Superior temporal gyrus (tissue), 1 donor: ENCODE data around the gene COPZ1.
"Not testable (repeated sequence)": the region's sequence is repeated elsewhere in the genome, so short reads cannot be mapped to it uniquely, and the experiment has no call there.

Source experiments
- DNase-seq: peaks from one replicate; pipeline ENCODE4 v3.0.0-alpha.2; 2016; ENCODE audit errors: extremely low spot score

COPZ1 gene

DNA sequence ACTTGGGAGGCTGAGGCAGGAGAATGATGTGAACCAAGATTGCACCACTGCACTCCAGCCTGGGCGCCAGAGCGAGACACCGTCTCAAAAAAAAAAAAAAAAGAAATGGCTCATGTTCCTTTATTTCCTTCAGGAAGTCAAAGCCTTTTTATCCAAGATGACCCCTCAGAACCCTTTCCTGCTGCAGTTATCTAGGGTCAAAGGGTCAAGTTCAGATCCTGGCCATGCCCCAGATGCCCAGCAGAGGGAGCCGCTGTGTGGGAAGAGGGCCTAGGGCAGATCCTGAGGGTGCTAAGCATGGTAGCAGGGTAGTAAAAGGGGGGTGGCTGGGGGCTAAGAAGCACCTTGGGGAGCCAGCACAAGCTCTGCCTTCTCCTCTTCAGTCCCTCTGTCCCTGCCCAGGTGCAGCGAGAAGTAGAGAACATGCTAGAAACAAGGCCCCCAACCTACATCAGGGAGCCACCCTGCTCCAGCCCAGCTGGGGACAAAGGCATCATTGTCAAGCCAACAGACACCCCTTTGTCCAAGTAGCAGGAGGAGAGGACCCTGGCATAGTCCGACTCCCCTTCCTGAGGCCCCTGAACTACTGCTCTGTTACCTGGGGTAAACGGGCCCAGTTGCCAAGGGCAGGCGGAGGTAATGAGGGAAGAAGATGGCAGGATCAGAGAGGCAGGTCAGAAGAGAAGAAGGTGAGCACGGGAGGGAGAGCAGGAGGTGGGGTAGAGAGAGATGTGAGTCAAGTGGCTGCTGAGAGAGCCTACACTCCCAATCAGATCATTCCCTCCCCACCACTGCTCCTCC, 30.6 kb upstream of the COPZ1 start:
- peak; percentile 71 for DNase-seq

DNA sequence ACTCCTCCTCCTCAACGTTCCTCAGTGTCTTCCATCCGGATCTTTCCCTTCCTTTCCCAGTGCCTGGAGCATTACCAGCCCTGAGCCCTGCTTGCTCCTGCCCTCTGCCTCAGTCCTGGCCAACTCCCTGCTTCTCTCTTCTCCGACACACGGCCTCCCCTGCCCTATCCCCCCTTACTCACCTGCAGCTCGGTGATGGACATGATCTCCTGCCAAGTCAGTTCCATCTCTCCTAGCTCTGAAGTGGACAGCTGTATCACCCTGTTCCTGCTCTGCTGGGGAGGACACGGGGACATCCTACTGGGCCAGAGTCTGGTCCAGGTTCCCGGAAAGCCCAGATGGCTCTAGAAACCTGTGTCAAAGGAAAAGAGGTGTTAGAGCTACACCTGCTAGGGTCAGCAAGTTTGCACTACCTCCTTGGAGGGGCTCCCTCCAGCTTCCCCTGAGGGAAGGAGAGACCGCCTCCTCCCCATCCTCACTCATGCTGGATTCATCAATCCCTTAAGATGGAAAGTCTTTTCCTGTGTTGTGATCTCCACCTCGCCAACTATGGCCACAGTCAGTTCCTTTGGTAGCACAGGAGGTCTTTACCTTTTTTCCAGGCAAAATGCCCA, 29.9 kb upstream of the COPZ1 start:
- no peak for DNase-seq

DNA sequence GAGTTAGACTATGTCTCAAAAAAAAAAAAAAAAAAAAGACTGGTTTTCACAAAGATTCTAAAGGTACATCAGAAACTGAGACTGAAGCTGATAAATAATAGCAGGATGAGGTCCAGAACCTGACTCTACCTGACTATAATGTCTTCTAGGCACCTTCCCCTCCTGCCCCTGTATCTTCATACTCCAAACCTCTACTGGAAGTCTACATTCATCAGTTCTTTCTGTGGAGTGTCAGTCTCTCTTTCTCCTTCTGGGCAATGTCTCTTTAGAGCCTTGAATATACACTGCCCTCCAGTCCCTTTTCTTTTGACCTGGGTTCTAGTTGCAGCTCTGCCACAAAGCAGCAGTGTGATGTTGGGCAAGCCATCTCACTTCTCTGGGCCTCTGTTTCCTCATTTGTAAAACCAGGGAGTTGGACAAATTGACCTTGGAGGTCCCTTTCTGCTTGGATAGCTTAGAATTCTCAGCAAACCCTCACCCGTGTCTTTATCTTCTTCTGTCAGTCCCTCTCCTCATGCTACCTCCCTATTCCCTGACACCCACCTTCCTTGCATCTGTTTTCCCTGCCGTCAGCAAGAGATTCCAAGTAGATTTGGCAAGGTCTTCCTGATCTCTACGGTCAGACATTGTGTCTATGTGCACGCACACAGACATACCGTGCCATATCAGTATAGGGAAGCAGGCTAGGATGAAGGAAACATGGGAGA, 28.4 kb upstream of the COPZ1 start:
- DNase-seq: no peak

DNA sequence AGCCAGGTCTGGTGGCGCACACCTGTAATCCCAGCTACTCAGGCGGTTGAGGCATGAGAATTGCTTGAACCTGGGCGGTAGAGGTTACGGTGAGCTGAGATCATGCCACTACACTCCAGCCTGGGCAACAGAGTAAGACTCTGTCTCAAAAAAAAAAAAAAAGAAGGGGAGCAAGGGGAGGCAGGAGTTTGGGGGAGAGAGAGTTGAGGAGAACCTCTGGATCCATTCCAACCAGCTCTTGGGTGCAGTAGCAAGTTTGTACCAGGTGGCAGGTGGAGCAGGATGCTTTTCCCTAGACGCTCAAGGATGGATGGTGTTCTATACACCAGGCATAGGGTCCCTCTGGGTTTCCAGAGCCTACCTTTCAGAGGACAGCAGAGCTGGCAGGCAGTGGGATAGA, 26.0 kb upstream of the COPZ1 start:
- DNase-seq: no peak

DNA sequence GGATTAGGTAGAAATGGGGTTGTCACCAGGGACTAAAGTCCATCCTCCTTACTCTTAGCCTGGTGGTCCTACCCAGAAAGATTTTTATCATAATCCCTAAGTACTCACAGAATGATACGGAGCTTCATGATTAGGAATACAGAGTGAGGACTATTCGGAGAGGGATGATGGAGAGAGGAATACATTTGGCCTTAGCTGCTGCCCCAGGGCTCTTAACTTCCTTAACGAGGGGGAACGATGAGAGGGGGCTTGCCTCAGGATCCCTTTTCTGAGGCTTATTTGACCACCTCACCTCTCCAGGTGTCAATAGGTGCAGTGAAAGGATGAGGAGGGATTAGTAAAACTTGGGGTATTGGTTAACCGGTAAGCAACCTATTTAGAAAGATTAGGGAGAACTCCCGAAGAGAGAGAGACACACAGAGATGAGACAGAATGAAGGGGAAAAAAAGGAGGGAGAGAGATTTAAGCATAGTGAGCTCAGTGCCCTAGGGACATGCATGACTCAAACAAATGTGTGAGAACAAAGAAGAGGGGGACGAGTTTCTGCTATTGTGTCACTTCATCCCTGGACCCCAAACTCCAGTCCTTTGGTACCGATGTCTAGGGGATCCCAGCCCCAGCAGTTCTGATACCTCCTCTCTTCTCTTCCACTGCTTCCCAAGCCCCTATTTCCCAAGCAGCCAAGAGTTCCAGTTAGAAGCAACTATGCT, 25.3 kb upstream of the COPZ1 start:
- DNase-seq: no peak

DNA sequence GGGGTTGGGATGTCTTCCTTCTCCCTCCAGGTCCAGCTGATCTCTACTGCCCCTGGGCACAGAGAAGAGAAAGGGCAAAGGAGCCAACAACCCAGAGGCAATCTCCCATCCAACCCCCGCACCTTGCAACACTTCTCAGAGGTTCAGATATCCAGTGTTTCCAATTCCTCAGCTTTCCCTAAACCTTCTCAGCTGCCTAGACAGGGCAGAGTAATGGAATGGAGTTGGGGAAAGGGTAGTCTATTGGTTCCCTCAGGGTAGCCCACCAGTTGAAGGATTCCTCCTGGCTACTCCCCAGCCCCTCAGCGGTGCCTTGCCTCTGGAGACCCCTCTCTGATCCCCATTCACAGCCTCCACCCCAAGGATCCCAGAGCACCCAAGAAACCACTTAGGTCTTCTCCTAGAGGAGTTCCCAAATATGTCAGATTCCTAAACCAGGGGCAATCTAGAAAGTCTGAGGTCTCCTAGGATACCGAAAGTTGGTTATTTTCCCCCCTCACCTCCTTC, 24.7 kb upstream of the COPZ1 start:
- no peak for DNase-seq

DNA sequence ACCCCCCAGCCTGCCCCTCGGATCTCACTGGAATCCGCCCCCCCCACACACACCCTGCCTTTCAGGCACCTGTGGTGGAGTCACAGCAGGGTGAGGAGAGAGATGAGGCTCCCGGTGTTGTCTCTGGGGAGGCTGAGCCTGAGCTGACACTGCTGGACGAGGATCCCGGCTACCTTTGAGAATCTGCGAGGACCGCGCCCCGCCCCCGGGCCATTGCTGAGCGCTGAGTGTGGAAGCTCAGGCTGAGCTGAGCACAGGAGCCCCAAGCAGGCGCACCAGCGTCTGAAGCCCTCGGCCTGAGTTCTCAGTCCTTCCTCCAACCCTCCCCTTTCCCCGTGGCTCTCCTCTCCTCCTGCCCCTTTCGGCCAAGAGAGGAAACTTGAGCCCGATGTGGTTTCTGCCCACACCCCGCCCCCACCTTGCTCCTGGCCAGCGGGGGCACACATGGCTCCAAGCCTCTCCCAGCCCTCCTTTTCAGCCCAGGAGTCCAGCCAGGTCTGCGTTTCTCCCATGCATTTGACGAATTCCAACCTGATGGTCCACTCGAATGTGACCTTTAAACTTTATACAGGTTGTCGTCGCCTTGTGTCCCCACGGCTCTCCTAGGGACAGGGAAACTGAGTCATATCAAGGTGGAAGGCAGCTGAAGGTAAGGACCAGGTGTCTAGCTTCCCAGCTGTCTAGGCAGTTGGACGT, 24.1 kb upstream of the COPZ1 start, which contains the start of gene NFE2:
Gene NFE2, minus strand, starts transcription at position 284 of the 696 bp plus-strand sequence. CDS start 5,767 bp downstream, outside the sequence.
- DNase-seq: no peak

DNA sequence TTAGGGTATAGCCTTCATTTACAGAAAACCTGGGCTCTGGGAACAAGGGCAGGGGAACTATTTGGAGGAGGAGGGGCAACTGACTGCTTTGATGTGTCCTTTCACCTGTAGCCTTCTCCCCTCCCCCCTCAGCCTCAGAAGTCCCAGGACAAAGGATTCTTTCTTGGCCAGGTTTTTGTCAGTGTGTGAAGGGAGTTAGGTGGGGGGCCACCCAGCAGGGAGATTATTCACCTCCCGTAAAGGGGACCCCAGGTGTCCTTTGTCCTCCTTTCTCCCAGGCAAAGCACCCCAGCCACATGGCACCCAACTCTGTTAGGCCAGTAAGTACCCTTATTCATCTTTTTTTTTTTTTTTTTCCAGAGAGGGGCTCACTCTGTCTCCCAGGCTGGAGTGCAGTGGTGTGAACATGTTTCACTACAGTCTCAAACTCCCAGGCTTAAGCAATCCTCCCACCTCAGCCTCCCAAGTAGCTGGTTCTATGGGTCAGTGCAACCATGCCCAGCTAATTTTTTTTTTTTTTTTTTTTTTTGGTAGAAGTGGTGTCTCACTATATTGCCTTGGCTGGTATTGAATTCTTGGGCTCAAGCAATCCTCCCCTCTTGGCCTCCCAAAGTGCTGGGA, 23.4 kb upstream of the COPZ1 start:
- no peak for DNase-seq

DNA sequence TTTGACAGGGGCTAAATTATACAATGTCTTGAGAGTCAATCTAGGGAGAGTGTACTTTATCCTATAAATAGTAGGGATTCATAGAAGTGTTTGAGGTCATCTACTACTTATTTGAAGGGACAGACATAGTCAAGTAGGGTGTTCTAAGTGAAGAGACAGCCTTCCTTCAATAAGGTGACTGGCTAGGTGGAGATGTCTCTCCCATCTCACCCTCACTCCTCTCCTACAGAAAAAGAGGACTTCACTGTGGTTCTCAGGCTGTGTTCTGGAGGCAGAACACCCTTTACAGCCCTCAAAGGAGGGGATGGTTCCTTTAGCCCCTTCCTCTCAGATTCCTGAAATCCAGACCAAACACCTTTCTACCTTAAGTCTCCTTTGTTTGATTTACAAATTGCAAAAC, 21.3 kb upstream of the COPZ1 start:
- no peak for DNase-seq

DNA sequence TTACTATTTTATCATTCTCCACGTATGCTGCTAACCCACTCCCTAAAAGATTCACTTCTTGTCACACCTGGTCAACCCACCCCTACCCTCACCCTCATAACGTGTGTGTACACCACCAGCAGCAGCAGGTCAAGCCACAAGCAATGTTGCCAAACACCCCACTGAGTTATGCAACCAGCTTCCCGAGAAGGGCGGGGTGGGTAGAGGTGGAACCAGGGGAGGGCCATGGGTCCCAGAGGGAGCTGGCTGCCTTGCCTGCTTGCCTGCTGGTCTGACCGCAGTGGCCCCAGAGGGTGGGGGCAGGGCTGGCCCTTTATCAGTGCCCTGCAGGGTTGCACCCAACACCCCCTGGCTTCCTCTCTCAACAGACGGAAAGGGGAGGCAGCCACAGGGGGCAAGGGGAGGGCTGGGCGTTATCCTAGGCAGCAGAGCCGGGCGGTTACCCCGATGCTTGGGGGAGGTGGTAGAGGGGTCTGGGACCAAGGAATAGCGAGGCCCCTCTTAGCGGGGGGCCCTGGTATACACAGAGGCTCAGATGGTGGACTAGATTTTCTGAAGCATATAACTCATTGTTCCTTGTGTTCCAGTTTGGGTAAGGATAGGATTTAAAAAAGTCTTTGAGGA, 20.6 kb upstream of the COPZ1 start:
- no peak for DNase-seq

DNA sequence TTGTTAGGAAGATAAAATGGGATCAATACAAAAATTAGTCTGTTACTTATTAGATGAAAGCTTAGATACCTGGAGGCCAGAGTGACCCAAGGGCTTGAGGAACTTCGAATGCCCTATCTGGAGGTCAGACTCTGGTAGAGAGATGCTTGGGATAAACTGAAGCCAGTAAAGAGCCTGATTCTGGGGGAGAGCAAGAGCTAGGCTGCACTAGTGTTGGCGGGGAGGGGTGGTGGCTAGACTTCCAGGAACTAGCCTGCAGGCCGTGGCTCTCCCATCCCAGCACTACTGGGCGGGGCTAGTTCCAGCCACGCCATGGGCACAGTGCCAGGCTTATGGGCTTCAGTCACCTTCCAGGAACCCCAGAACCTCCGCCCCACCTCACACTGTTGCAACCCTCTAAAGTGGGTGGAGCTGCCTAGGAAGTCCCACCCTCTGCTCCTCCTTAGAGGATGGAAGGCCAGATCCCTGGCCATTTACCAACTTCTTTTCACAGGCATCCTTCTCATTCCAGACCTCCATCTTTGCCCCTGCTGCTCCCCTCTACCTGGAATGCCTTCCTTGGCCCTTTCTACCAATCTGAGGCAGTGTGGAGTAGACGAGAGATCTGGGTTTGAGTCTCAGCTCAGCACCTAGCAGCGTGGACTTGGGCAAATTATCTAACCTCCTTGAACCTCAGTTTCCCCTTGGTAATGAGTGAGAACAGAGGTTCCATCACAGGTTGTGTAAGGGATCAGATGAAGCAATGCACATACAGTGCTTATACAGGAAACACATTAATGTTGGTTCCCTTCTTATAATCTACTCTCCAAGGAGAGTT, 17.8 kb upstream of the COPZ1 start:
- no peak for DNase-seq

DNA sequence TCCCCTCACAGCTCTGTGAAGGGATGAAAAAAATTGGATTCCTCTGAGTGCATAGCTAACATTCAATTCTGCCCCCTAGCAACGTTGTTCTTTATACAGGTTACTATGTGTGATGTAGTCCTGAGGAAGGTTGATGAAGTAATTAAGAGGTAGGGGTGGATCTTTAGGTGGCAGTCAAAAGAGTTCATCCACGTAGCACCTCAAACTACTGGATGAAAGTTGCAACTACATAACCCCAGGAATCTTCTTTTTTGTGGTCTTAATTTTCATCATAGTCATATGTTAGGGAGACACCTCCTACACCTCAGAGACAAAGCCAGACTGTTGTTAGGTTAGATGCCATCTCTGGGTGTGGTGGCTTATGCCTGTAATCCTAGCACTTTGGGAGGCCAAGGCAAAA, 13.9 kb upstream of the COPZ1 start:
- no peak for DNase-seq

DNA sequence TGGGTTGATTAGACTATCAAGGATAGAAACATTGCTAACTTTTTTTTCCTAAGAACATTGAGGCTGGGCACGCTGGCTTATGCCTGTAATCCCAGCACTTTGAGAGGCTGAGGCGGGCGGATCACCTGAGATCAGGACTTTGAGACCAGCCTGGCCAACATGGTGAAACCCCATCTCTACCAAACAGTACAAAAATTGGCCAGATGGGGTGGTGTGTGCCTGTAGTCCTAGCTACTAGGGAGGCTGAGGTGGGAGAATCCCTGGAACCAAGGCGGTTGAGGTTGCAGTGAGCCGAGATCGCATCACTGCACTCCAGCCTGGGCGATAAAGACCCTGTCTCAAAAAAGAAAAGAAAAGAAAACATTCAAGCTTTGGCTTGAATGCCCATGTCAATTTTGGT, 12.6 kb upstream of the COPZ1 start:
- not testable (repeated sequence) for DNase-seq

DNA sequence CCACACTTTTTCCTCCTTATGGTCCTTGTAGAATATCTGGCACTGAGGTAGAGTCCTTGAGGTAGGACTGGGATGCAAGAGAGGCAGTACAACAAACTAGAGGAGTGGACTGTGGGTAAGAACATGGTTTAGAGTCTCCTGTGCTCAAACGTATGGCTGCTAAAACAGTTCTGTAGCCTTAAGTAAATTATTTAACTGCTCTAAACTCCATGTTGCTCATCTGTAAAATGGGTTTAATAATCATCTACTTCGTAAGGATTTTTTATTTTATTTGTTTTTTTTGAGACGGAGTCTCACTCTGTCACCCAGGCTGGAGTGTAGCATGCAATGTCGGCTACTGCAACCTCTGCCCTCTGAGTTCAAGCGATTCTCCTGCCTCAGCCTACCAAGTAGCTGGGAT, 3.6 kb upstream of the COPZ1 start:
- no peak for DNase-seq

DNA sequence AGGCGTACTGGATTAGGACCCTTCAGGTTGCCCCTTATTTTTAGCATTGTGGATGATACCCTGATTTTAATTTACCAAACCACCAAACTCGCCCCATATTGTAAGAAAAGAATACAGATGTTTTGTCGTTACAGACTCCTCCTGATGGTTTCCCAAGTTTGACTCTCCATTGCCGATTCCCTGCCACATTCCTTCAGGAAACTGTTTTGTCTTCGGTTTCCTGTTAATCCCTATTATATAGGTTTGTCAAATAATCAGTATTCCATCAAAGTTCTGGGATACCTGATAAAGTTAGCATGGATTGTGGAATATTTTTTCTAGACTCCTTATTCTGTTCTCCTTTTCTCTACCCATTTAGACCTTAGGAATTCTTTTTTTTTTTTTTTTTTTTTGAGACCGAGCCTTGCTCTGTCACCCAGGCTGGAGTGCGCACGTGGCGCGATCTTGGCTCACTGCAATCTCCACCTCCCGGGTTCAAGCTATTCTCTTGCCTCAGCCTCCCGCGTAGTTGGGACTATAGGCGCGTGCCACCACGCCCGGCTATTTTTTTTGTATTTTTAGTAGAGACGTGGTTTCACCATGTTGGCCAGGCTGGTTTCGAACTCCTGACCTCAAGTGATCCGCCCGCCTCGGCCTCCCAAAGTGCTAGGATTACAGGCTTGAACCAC, 645 bp downstream of the COPZ1 start:
- not testable (repeated sequence) for DNase-seq

DNA sequence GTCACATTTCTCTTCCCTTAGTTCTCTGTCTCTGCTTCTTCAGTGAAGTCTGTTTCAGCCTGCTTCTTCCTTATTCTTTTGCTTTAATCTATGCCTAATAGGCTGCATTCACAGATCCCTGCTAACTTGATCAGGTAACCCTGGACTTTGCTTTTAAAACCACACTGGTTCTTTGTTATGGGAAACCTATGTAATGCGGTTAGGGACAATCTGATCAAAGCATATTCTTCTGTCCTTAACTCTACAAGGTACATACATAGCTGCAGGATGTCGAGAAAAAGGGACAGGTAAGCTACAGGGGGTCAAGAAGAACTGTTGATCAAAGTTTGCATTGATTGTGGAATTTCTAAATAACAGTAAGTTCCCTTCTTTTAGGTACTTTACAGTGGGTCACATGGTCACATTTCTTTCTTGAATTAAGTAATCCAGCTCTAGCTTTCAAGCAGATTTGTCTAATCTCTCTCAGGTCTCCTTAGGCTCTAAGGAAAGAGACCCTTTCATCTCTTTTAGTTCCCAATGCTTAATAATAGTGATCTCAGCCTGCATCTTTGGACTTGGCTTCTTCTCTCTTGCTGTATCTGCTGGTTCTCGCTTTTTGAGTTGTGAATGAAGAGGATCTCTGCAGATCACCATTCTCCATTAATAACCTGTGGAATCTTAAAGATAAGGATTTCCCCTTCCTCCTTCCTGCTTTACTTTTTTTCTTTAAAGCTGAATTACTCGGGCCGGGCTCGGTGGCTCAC, 3.8 kb downstream of the COPZ1 start:
- DNase-seq: no peak

DNA sequence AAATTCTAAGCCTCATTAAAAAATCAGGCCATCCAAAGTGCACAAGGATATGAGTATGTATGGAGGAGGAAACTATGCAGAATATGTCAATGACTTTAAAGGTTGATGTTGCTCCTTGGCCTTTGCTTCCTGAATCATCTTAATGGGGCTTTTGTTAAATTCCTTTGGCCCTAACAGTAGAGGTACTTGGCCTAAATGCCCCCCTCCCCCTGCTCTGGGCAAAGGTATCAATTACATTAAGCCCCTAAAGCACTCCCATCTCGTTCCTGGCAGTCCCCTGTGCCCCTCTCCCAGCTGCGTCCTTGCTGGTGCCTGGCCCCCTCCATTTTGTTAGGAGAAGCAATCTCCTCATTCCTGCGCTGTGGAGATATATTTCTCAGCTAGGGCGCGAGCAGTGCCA, 4.8 kb downstream of the COPZ1 start:
- DNase-seq: no peak

DNA sequence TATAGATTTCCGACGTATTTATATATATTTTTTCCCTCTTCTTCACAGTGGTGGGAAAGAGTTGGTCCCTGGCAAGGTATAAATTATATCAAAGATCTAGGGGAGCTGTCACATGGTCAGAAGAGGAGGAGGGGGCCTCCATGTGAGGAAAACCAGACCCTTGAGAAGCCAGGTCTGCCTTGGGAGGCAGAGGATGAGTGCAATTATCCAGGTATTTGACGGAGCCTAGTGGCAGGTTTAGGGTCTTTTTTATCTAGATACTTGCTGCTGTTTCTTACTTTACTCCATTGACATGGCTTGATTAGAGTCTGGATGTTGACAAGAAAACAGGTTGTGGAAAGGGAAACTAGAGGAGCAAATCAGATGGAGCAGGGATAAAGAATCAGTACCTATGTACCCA, 5.5 kb downstream of the COPZ1 start:
- no peak for DNase-seq
